Smooth muscle cell (in vitro differentiated cells): ENCODE measurements around the gene ZMYND12. TPM values are rescaled to one million over a fixed set of nuclear protein-coding genes. Genes with fewer than 3 reads are reported as not detected.
A peak's percentile ranks its signal among the peaks of the same experiment; 100 is the strongest.

Experiments used
- DNase-seq: peaks from one replicate; lab custom pipeline; 2025; ENCODE audit not compliant: unreplicated experiment; lab: John Stamatoyannopoulos, UW
- H2AFZ ChIP-seq: fragments of 200-600 bp; sonication (generic); 2 replicates; pipeline ENCODE4 v1.6.0; 2016; ENCODE audit warnings: antibody characterized with exemption, low read depth, mild to moderate bottlenecking
- H3F3A ChIP-seq: fragments of 200-600 bp; sonication (generic); 2 replicates; pipeline ENCODE4 v1.6.0; 2017; ENCODE audit warnings: antibody characterized with exemption, low read depth
- H3K27ac ChIP-seq: fragments of 200-600 bp; sonication (generic); 2 replicates; pipeline ENCODE4 v1.5.1; 2016; ENCODE audit warnings: low read depth, mild to moderate bottlenecking
- H3K27me3 ChIP-seq: fragments of 200-600 bp; sonication (generic); 2 replicates; pipeline ENCODE4 v1.6.1; 2016; ENCODE audit warnings: low read depth, mild to moderate bottlenecking
- H3K36me3 ChIP-seq: fragments of 200-600 bp; sonication (generic); 2 replicates; pipeline ENCODE4 v1.5.1; 2016; ENCODE audit warnings: low read depth
- H3K4me1 ChIP-seq: fragments of 200-600 bp; sonication (generic); 2 replicates; pipeline ENCODE4 v1.5.1; 2016; ENCODE audit warnings: low read depth
- H3K4me2 ChIP-seq: fragments of 200-600 bp; sonication (generic); 2 replicates; pipeline ENCODE4 v1.6.0; 2016; ENCODE audit warnings: mild to moderate bottlenecking
- H3K4me3 ChIP-seq: fragments of 200-600 bp; sonication (generic); 2 replicates; pipeline ENCODE4 v1.5.1; 2016; ENCODE audit warnings: mild to moderate bottlenecking
- H3K79me2 ChIP-seq: fragments of 200-600 bp; sonication (generic); 2 replicates; pipeline ENCODE4 v1.6.0; 2016; ENCODE audit warnings: low read depth, mild to moderate bottlenecking
- H3K9ac ChIP-seq: fragments of 200-600 bp; sonication (generic); 2 replicates; pipeline ENCODE4 v1.6.0; 2016; ENCODE audit warnings: low read depth
- H3K9me3 ChIP-seq: fragments of 200-600 bp; sonication (generic); replicated peaks from 2 replicates; pipeline ENCODE4 v1.5.1; 2016; ENCODE audit warnings: low read depth
- H4K20me1 ChIP-seq: fragments of 200-600 bp; sonication (generic); 2 replicates; pipeline ENCODE4 v1.6.0; 2016; ENCODE audit warnings: low read depth
- CTCF ChIP-seq: fragments of 200-600 bp; sonication (generic); IDR thresholded peaks from 2 replicates; pipeline ENCODE4 v1.5.1; 2017; ENCODE audit warnings: borderline replicate concordance, mild to moderate bottlenecking, antibody characterized with exemption; ENCODE audit not compliant: insufficient read depth, poor library complexity, severe bottlenecking
- WGBS: methylation state at CpG from one replicate; pipeline ENCODE4 v1.1.7; 2016; ENCODE audit warnings: low lambda C conversion rate; 5-methylcytosine and 5-hydroxymethylcytosine counted together
- polyA plus RNA-seq: library from polyadenylated mRNA; unstranded; fragments of >200 nt; fragmentation: Nextera tagmentation; extraction: Ambion mirVana; gene quantifications from 2 replicates; pipeline ENCODE4 v1.2.1, GENCODE V29; 2016
- small RNA-seq: library from RNA; depleted of rRNA; stranded (forward); fragments of <200 nt; gene quantifications from one replicate; pipeline ENCODE3, GENCODE V24; 2014
- total RNA-seq: library from RNA; depleted of rRNA; stranded (reverse); fragments of >200 nt; gene quantifications from 2 replicates; pipeline ENCODE4 v1.2.3, GENCODE V29; 2014

The ZMYND12 gene
- total and polyA plus RNA-seq, 2 experiments from 2014 or later: 1.5 to 1.8 TPM

GRCh38 chr1:42381280-42381673 is 74.5 kb downstream of the ZMYND12 start:
- 22% methylated on average over 8 of the region's 8 CpGs for WGBS
- Histone ChIP-seq H4K20me1 (no peaks in the 10 kb centered on the region), H3K27ac (no peak overlapping the region), H3K9me3 (no peaks in the 10 kb centered on the region), H2AFZ (no peak overlapping the region), H3K79me2 (no peaks in the 10 kb centered on the region), H3K36me3 (no peaks in the 10 kb centered on the region), H3K4me1 (peaks cover 2% of the 10 kb centered on the region), H3K27me3 (peaks cover 36% of the 10 kb centered on the region), H3K9ac (no peak overlapping the region), H3K4me3 (peak overlapping the region; percentile 52), H3F3A (peaks cover 2% of the 10 kb centered on the region), H3K4me2 (peak overlapping the region; percentile 92)
- no peak for DNase-seq
- no peak for TF ChIP-seq CTCF

- Histone ChIP-seq H3K79me2 (no peaks in the 10 kb centered on the region), H3F3A (peaks cover 2% of the 10 kb centered on the region), H4K20me1 (no peaks in the 10 kb centered on the region), H3K27me3 (peaks cover 36% of the 10 kb centered on the region), H2AFZ (no peak within 1 kb of the TSS), H3K27ac (no peak within 1 kb of the TSS), H3K9ac (no peak within 1 kb of the TSS), H3K4me2 (peak within 1 kb of the TSS; percentile 92), H3K36me3 (no peaks in the 10 kb centered on the region), H3K9me3 (no peaks in the 10 kb centered on the region), H3K4me3 (peak within 1 kb of the TSS; percentile 52), H3K4me1 (peaks cover 2% of the 10 kb centered on the region)
- under 1% methylated on average over 69 of the region's 101 CpGs for WGBS
- DNase-seq: no peak
- no peak for TF ChIP-seq CTCF
These were observed 75.1 kb downstream of the ZMYND12 start, which contains the start of gene RIMKLA for GRCh38 chr1:42380586-42381279. RIMKLA (plus strand) TSS chr1:42380792; CDS start chr1:42380935, 143 bp downstream.

Small RNAs within 50 kb of the gene (small RNA-seq; reads per million reads assigned to genes)
- not detected for gene TMSB4XP1

Other genes with a start within 250 kb of the ZMYND12 start
- gene FOXJ3, start 120.8 kb downstream of the ZMYND12 start, total RNA-seq: 35.2 and 40.9 TPM in 2 replicates
- 19.3 and 20.1 TPM in 2 replicates for gene FOXJ3, start 120.8 kb downstream of the ZMYND12 start, polyA plus RNA-seq
- gene RIMKLA, start 75.2 kb downstream of the ZMYND12 start, total RNA-seq: 0.04 and 0.18 TPM in 2 replicates
- 0.25 and 0.44 TPM in 2 replicates for gene RIMKLA, start 75.2 kb downstream of the ZMYND12 start, polyA plus RNA-seq
- gene PPCS, start 521 bp upstream of the ZMYND12 start, total RNA-seq: 40.8 and 42.6 TPM in 2 replicates
- gene PPCS, start 521 bp upstream of the ZMYND12 start, polyA plus RNA-seq: 73.3 and 80.6 TPM in 2 replicates
- gene CCDC30, start 7.3 kb upstream of the ZMYND12 start, total RNA-seq: 0.67 and 1.6 TPM in 2 replicates
- gene CCDC30, start 7.3 kb upstream of the ZMYND12 start, polyA plus RNA-seq: 1.2 and 1.8 TPM in 2 replicates
- 42.2 and 42.9 TPM in 2 replicates for gene PPIH, start 202.4 kb upstream of the ZMYND12 start, total RNA-seq
- gene PPIH, start 202.4 kb upstream of the ZMYND12 start, polyA plus RNA-seq: 38.5 and 46.9 TPM in 2 replicates
- 586 and 587 TPM in 2 replicates for gene YBX1, start 226.4 kb upstream of the ZMYND12 start, total RNA-seq
- gene YBX1, start 226.4 kb upstream of the ZMYND12 start, polyA plus RNA-seq: 273 and 284 TPM in 2 replicates